HG03097 (cell line): Measurements from ENCODE around the gene SPTBN2.
"Not testable (repeated sequence)": the region's sequence is repeated elsewhere in the genome, so short reads cannot be mapped to it uniquely, and the experiment has no call there.

ENCODE experiments used
- ATAC-seq: cut with Tn5 transposase; IDR thresholded peaks from one replicate; pipeline ENCODE4 v1.9.1; 2021; ENCODE audit not compliant: unreplicated experiment, low FRiP score

The SPTBN2 gene

GRCh38 chr11:66725114-66725513, 3.9 kb downstream of the SPTBN2 start:
- no peak for ATAC-seq

DNA sequence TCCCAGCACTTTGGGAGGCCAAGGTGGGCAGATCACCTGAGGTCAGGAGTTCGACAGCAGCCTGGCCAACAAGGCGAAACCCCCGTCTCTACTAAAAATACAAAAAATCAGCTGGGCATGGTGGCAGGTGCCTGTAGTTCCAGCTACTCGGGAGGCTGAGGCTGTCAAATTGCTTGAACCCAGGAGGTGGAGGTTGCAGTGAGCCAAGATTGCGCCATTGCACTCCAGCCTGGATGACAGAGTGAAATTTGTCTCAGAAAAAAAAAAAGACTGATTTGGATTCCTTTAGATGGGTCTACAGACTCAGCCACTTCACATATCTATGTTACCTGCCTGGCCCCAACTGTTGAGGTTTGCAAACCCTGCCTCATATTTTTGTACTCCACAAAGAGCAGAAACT, 4.8 kb downstream of the SPTBN2 start:
- ATAC-seq, result not testable (repeated sequence)

GRCh38 chr11:66723693-66724092, 5.3 kb downstream of the SPTBN2 start:
- ATAC-seq, result no peak

- ATAC-seq, result no peak
Observed at GRCh38 chr11:66722745-66723651, 6.0 kb downstream of the SPTBN2 start.

DNA sequence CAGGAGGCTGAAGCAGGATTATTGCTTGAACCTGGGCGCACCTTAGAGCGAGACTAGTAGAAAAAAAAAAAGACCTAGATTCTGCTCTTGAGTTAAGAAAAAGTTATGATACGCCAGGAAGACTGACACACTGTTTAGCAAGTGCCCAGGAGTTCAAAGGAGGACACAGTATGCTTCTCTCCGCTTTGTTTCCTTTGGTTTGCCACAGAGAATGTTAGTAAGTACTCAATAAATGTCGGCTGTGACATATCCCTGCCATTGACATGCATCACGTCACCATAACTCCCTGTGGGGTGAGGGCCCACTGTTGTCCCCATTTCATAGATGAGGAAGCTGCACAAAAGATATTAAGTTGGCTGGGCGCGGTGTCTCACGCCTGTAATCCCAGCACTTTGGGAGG, 7.1 kb downstream of the SPTBN2 start:
- ATAC-seq, result no peak

DNA sequence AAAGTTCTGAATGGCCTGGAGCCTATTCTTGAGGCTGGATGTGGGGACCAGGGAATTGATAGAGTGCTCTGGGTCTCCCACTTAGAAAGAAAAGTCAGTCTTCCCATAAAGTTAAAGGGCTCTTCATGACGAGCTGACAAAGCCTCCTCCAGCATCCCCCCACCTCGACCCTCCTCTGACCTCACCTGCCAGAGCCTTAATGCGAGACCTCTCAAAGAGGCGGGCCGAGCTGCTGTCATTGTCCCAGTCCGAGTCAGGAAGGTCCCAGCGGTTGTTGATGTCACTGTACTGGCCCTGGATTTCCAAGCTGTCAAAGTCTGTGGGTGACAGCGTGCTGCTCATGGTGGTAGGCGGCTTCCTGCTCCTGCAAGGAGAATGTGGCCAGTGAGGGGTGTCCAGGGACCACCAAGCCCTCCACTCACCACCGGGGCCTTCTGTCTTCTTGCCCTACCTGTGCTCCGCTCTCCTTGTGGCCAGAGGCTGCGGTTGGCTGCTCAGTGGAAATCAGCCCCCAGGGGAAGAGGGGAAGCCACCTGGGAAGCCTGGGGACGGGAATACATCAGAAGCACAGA, 8.0 kb downstream of the SPTBN2 start:
- ATAC-seq, result no peak

DNA sequence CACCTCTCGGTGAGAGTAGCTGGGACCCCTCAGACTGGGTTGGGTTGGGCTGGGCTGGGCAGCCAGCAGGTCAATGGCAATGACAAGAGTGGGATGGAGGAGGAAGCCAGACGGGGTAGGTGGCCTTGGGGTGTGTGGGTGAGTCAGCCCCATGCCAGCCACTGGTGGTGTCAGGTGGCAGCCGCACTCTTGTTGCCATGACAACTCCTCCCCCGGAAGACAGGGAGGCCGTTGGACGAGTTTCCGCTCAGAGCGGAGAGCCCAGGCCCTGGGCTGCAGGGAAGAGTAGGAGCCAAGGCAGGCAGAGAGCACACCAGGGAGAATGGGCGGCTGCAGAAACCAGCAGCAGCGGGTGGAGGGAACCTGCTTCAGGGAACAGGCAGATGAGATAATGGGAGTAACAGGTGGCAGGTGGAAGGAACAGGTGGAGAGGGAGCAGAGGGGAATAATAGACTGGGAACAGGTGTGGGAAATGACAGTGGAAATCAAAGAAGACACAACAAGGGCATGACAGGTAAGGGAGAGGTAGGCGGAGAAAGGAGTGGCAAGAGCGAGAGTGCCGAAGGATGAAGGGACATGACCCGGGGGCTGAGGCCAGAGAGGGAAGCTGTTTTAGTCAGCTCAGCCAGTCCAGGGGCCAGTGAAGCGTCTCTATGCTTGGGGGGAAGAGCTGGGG, 8.7 kb downstream of the SPTBN2 start:
- no peak for ATAC-seq

DNA sequence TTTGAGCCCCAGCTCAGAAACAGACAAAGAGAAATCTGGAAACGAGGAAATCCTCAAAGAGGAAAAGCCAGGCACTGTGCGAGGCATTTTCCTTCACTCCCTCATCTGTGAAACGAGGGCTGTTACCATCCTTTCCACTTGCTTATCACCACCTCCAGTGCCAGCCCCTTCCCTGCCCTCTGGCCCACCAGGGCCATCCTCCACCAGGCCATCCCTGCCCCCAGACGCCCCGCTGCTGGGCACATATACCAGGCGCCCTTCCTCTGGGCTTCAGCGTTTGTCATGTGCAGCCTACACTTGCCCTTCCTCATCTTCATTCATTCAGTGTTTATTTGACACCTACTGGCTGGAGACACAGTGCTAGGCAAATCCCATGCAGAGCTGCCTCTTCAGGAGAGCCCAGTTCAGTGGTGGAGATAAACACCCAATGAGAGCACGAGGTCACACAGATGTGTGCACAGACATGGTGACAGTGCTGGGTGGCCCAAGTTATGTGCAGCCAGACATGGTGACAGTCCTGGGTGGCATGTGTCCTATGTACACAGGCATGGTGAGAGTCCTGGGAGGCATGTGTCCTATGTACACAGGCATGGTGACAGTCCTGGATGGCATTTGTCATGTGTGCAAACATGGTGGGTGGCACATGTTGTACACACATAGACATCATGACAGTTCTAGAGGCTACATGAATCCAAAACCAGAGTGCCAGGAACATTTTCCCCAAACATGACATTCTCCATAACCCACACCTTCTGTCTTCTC, 9.7 kb downstream of the SPTBN2 start:
- ATAC-seq, result no peak

GRCh38 chr11:66718320-66718971, 10.6 kb downstream of the SPTBN2 start:
- no peak for ATAC-seq

GRCh38 chr11:66717925-66718319, 11.1 kb downstream of the SPTBN2 start:
- ATAC-seq, result no peak

DNA sequence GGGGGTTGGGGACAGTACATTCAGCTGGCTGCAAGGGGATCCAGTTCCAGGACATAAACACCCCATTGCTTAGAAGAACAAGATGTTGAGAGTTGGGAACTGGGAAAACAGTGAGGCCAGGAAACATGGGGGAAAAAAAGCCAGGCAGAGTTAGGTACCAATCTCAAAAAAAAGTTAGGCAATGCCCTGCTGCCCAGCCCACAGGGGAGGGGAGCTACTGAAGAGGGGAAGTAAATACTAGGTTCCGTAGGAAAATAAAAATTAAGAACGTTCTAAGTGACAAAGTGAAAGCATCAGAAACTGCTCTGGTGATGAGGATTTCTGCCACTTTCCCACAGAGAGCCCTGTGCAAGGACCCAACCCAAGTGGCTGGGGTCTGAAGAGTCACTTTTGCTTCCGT, 12.0 kb downstream of the SPTBN2 start:
- ATAC-seq, result no peak

DNA sequence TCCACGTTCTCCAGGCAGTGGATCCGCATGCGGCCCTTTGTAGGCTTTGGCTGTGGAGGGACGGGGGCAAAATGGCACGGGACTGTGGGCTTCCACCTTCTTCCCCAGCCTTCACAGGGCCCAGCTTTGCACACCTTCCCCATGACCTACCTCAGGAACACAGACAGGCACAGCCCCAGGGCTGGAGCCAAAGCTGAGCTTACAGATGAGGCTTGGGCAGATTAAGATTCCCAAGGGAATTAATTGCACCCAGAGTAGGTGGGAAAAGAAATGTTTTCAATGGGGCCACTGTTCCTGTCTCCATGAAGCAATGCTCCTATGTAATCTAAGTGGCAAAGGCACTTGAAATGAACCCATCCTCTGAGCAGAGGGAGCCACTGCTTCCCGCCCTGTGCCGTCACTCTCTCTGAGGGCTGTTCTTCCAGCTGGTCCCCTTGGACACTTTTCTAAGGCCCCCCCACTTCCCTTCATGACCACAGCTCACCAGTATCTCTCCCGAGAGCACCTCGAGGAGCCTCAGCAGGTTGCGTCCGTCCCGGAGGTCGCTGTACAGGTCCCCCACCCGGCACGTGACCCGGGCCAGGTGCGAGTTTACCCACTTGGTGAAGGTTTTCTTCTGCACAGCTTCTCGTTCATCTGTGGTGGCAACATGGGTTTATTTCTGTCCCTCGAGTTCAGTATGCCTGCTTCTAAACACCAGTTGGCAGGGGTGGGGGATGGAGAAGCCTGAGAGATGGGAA, 13.5 kb downstream of the SPTBN2 start:
- ATAC-seq, result no peak

DNA sequence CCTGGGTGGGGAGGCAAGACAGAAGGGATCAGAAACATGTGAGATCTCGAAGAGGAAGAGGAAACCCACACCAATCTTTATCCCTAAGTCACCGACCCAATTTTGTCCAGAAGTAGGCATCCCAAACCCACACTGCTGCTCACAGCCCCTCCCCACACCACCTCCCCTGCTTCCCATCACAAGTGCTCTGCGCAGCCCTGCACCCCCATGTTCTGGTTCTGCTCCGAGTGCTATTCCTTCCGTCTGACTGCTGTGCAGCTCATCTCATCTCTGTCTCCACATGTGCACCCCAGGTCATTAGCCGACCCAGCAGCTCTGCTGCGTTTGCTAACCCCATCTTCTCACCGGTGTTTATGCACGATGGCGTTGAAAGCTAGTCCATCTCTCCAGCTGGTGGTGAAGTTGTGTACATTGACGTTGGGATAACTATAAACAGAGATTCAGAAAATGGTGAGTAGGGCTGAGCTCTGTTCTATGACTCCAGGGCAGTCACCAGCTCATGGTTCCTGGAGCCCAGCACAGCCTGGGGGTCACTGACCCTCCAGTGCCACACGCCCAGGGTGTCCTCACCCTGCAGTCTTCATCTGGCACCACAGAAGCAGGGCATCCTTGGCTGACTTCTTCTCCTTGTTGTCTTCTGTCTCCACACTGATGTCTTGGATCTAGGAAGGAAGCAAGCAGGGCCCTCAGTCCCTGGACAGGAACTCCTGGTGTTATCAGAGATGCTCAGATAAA, 15.1 kb downstream of the SPTBN2 start:
- ATAC-seq, result no peak

GRCh38 chr11:66710384-66710930, 18.6 kb downstream of the SPTBN2 start:
- ATAC-seq, result no peak

DNA sequence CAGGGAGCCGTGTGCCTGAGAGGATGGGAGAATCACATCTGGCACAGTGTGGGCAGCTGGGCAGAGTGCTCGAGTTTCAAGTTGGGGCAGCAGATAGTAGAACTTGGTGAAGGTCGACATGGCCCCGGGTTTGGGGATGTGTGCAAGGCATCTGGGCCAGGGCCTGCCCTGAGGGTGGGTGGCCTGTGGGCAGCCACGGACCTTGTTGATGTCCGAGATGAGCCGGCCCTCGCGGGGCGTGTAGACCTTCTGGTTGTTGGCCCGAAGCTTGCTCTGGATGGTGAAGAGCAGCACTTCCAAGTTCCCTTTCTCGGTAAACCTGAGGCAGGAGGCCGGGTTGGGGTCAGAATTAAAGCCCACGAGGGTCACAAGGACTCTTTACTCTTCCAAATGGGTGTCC, 20.3 kb downstream of the SPTBN2 start:
- ATAC-seq, result no peak

DNA sequence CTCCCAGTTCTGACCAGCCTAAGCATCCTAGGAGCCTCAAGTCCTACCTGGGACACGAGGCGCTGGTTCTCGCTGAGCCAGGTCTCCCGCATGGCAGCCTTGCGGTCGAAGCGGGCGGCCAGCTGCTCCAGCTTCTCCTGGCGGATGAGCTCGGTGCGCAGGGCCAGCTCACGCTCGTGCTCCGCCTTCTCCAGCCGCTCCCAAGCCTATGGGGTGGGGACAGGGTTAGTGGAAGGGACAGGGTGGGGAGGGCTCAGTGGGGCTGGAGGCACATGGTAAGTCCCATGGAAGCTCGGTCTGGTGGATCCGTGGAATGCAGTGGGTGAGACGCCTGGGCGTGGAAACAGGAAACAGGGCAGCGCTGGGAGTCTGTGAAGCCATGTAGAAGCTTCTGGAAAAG, 20.9 kb downstream of the SPTBN2 start:
- no peak for ATAC-seq

DNA sequence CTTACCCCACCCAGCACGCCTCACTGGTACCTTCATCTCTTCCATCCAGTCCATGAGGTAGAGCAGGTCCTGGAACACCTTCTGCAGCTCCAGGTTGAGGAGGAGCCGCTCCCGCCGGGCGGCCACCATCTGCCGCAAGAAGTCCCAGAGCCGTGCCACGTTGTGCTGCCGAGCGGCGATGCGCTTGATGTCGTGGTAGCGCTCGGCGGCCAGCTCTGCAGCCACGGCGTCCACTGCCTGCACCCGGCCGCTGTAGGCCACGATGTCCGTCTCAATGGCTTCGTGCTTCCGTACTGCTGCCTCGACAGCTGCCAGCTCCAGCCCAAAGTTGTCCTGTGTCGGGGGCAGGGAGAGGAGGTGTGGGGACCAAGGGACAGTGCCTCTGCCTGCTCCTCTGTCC, 21.5 kb downstream of the SPTBN2 start:
- ATAC-seq, result no peak

GRCh38 chr11:66706989-66707388, 22.0 kb downstream of the SPTBN2 start:
- ATAC-seq, result no peak
